Naive thymus-derived CD4-positive, alpha-beta T cell (primary cell): Measurements from ENCODE around the gene UMODL1. TPM values are rescaled to one million over a fixed set of nuclear protein-coding genes. Genes with fewer than 3 reads are reported as not detected.

ENCODE experiments used
- ATAC-seq: fragments of 150-1000 bp; cut with Tn5 transposase; 2 replicates; pipeline ENCODE4 v1.10.0; 2021; ENCODE audit warnings: mild to moderate bottlenecking, moderate library complexity
- CTCF ChIA-PET: fragments of 350-600 bp; sonication (Branson Sonifier 250); formaldehyde crosslinking; loops from one replicate; lab custom pipeline; 2021; ENCODE audit warnings: antibody characterized with exemption; lab: Charles Lee
- POLR2A ChIA-PET: fragments of 350-600 bp; sonication (Branson Sonifier 250); formaldehyde crosslinking; loops from one replicate; lab custom pipeline; 2021; ENCODE audit warnings: antibody characterized with exemption, inconsistent platforms; lab: Charles Lee
- DNase-seq, 9 donors: peaks; one replicate each; pipeline versions ENCODE4 v3.0.0 to v3.0.0-alpha.2; 2020 to 2022; ENCODE audit warnings: mixed read lengths in 1 of 9
- H3K27ac ChIP-seq: one replicate; pipeline ENCODE4 v1.7.0; 2013; ENCODE audit warnings: mild to moderate bottlenecking, low read depth, low read length, moderate library complexity
- H3K27me3 ChIP-seq, 2 donors: one replicate each; pipeline ENCODE4 v1.7.0; 2013; ENCODE audit warnings: low read length in 2 of 2, mild to moderate bottlenecking in 2 of 2, moderate library complexity in 2 of 2; ENCODE audit not compliant: control insufficient read depth in 2 of 2, insufficient read depth in 2 of 2
- H3K36me3 ChIP-seq, 3 experiments: 1 replicate in 2 of 3; 2 replicates in 1 of 3; pipeline ENCODE4 v1.7.0; 2013; ENCODE audit warnings: low read length in 3 of 3, mild to moderate bottlenecking in 3 of 3, moderate library complexity in 1 of 3; ENCODE audit not compliant: insufficient read depth in 3 of 3, control insufficient read depth in 2 of 3
- H3K4me1 ChIP-seq, 2 donors: one replicate each; pipeline ENCODE4 v1.7.0; 2013; ENCODE audit warnings: low read length in 2 of 2, mild to moderate bottlenecking in 2 of 2, moderate library complexity in 1 of 2; ENCODE audit not compliant: control insufficient read depth in 2 of 2, insufficient read depth in 2 of 2
- H3K4me3 ChIP-seq: 2 replicates; pipeline ENCODE4 v1.7.0; 2013; ENCODE audit warnings: mild to moderate bottlenecking, low read length
- H3K9me3 ChIP-seq, 3 experiments: 1 replicate in 2 of 3; 2 replicates in 1 of 3; pipeline ENCODE4 v1.7.0; 2013; ENCODE audit warnings: low read length in 3 of 3; ENCODE audit not compliant: control insufficient read depth in 2 of 3
- H3K27ac Mint-ChIP-seq, 9 donors: one replicate each; pipeline ENCODE4 v1.8.0; 2020 to 2022; ENCODE audit warnings: mixed read lengths in 9 of 9, mild to moderate bottlenecking in 8 of 9, moderate library complexity in 5 of 9, inconsistent platforms in 2 of 9
- H3K27me3 Mint-ChIP-seq, 5 donors: one replicate each; pipeline ENCODE4 v1.8.0; 2021 to 2022; ENCODE audit warnings: mixed read lengths in 5 of 5, mild to moderate bottlenecking in 1 of 5
- H3K36me3 Mint-ChIP-seq, 5 donors: one replicate each; pipeline ENCODE4 v1.8.0; 2020 to 2022; ENCODE audit warnings: mixed read lengths in 5 of 5, mild to moderate bottlenecking in 3 of 5, inconsistent platforms in 1 of 5
- H3K4me1 Mint-ChIP-seq, 7 donors: one replicate each; pipeline ENCODE4 v1.8.0; 2020 to 2022; ENCODE audit warnings: mixed read lengths in 7 of 7, mild to moderate bottlenecking in 3 of 7, inconsistent platforms in 1 of 7
- H3K4me3 Mint-ChIP-seq, 10 donors: one replicate each; pipeline ENCODE4 v1.8.0; 2020 to 2022; ENCODE audit warnings: mild to moderate bottlenecking in 10 of 10, mixed read lengths in 10 of 10, moderate library complexity in 6 of 10, inconsistent platforms in 2 of 10
- H3K9me3 Mint-ChIP-seq, 11 donors: one replicate each; pipeline ENCODE4 v1.8.0; 2020 to 2022; ENCODE audit warnings: mixed read lengths in 11 of 11, mild to moderate bottlenecking in 4 of 11, inconsistent platforms in 1 of 11, moderate library complexity in 1 of 11
- intact Hi-C, 2 donors: fragments of 100-400 bp; cut with micrococcal nuclease; formaldehyde crosslinking; loops; one replicate each; pipeline ENCODE4 v1.15.1; 2023
- polyA plus RNA-seq, 2 donors: library from polyadenylated mRNA; unstranded; fragments of 300-500 nt; fragmentation: Illumina TruSeq; gene quantifications; one replicate each; pipeline ENCODE4 v1.2.3, GENCODE V29; 2021
- total RNA-seq, 6 experiments: library from RNA in 5 of 6; stranded (reverse) in 5 of 6; gene quantifications; 1 replicate in 5 of 6; 2 replicates in 1 of 6; pipeline ENCODE4 v1.2.3 and lab custom pipeline; 2021 to 2026

The UMODL1 gene
- total and polyA plus RNA-seq, 7 experiments from 2014 or later, result 0.11 to 1.7 (median 0.66) TPM; not detected in 1

GRCh38 chr21:42142141-42142540 is 71.0 kb downstream of the UMODL1 start:
- peaks cover 0 to 4% (median 0%) of the 10 kb centered on the region in 5 donors for H3K27me3 Mint-ChIP-seq
- DNase-seq (no peak), ATAC-seq (no peak)
- CTCF ChIA-PET, result no interaction called here
- peaks cover 5 to 17% (median 9%) of the 10 kb centered on the region in 7 donors for H3K4me1 Mint-ChIP-seq
- peak overlapping the region in 1 of 9 donors; percentile 14 for H3K27ac Mint-ChIP-seq
- intact Hi-C loops, result no loop called here
- no peaks in the 10 kb centered on the region for H3K36me3 ChIP-seq
- no peaks in the 10 kb centered on the region for H3K36me3 Mint-ChIP-seq
- H3K4me1 ChIP-seq, result peaks cover 3 to 5% of the 10 kb centered on the region in 2 donors
- no peak overlapping the region for H3K27ac ChIP-seq
- no peaks in the 10 kb centered on the region for H3K9me3 Mint-ChIP-seq
- peak overlapping the region in 1 of 10 donors; percentile 15 for H3K4me3 Mint-ChIP-seq
- H3K9me3 ChIP-seq, result no peaks in the 10 kb centered on the region
- POLR2A ChIA-PET, result no interaction called here
- no peaks in the 10 kb centered on the region for H3K27me3 ChIP-seq
- H3K4me3 ChIP-seq, result no peak overlapping the region

GRCh38 chr21:42142627-42143026 is 71.5 kb downstream of the UMODL1 start:
- no peaks in the 10 kb centered on the region for H3K9me3 ChIP-seq
- H3K4me3 ChIP-seq, result no peak overlapping the region
- H3K4me1 ChIP-seq, result peaks cover 3 to 5% of the 10 kb centered on the region in 2 donors
- no peaks in the 10 kb centered on the region for H3K36me3 Mint-ChIP-seq
- no peak overlapping the region for H3K27ac ChIP-seq
- H3K27me3 Mint-ChIP-seq, result peaks cover 0 to 4% (median 0%) of the 10 kb centered on the region in 5 donors
- no peak overlapping the region for H3K27ac Mint-ChIP-seq
- ChIA-PET CTCF (no interaction called here), POLR2A (no interaction called here)
- DNase-seq (no peak), ATAC-seq (no peak)
- H3K4me1 Mint-ChIP-seq, result peaks cover 5 to 13% (median 9%) of the 10 kb centered on the region in 7 donors
- intact Hi-C loops, result no loop called here
- peak overlapping the region in 1 of 10 donors; percentile 15 for H3K4me3 Mint-ChIP-seq
- H3K27me3 ChIP-seq, result no peaks in the 10 kb centered on the region
- H3K36me3 ChIP-seq, result no peaks in the 10 kb centered on the region
- H3K9me3 Mint-ChIP-seq, result no peaks in the 10 kb centered on the region

GRCh38 chr21:42143111-42143510 is 72.0 kb downstream of the UMODL1 start:
- intact Hi-C loops, result no loop called here
- no peak overlapping the region for H3K27ac ChIP-seq
- no peak for ATAC-seq
- H3K9me3 ChIP-seq, result no peaks in the 10 kb centered on the region
- H3K4me3 Mint-ChIP-seq, result no peak overlapping the region
- POLR2A ChIA-PET, result no interaction called here
- peaks cover 5 to 13% (median 10%) of the 10 kb centered on the region in 7 donors for H3K4me1 Mint-ChIP-seq
- no peaks in the 10 kb centered on the region for H3K36me3 Mint-ChIP-seq
- no peaks in the 10 kb centered on the region for H3K9me3 Mint-ChIP-seq
- H3K27ac Mint-ChIP-seq, result no peak overlapping the region
- no peaks in the 10 kb centered on the region for H3K27me3 ChIP-seq
- H3K4me3 ChIP-seq, result no peak overlapping the region
- no peaks in the 10 kb centered on the region for H3K36me3 ChIP-seq
- CTCF ChIA-PET, result no interaction called here
- H3K4me1 ChIP-seq, result peaks cover 3 to 5% of the 10 kb centered on the region in 2 donors
- H3K27me3 Mint-ChIP-seq, result peaks cover 0 to 4% (median 0%) of the 10 kb centered on the region in 5 donors
- no peak for DNase-seq

GRCh38 chr21:42144221-42144620 is 73.1 kb downstream of the UMODL1 start:
- CTCF ChIA-PET, result interaction anchor here (5.7 kb wide), 1 partner anchor 116 kb away, joined by 108 read pairs; no protein-coding TSS in a partner anchor
- Mint-ChIP-seq H3K27ac (peak overlapping the region in 3 of 9 donors; percentile 12 to 73 (median 25)), H3K9me3 (no peaks in the 10 kb centered on the region), H3K27me3 (peaks cover 0 to 4% (median 0%) of the 10 kb centered on the region in 5 donors), H3K4me3 (no peak overlapping the region), H3K36me3 (no peaks in the 10 kb centered on the region), H3K4me1 (peaks cover 5 to 13% (median 10%) of the 10 kb centered on the region in 7 donors)
- no peak overlapping the region for H3K4me3 ChIP-seq
- H3K9me3 ChIP-seq, result no peaks in the 10 kb centered on the region
- POLR2A ChIA-PET, result interaction anchor here (2.5 kb wide), 1 partner anchor 115 kb away, joined by 9 read pairs; no protein-coding TSS in a partner anchor
- peaks cover 3 to 5% of the 10 kb centered on the region in 2 donors for H3K4me1 ChIP-seq
- H3K36me3 ChIP-seq, result no peaks in the 10 kb centered on the region
- no peak for DNase-seq
- no peak overlapping the region for H3K27ac ChIP-seq
- intact Hi-C loops, result no loop called here
- H3K27me3 ChIP-seq, result no peaks in the 10 kb centered on the region
- ATAC-seq, result no peak

GRCh38 chr21:42144679-42145568 is 73.8 kb downstream of the UMODL1 start:
- peak overlapping the region in 4 of 9 donors; percentile 0 to 49 (median 32) for H3K27ac Mint-ChIP-seq
- intact Hi-C loops, result loop anchor here (1.0 to 5.0 kb wide), 9 partner anchors 19 to 382 kb away; no protein-coding TSS in a partner anchor
- H3K4me1 Mint-ChIP-seq, result peaks cover 5 to 13% (median 10%) of the 10 kb centered on the region in 7 donors
- ATAC-seq, result no peak
- no peaks in the 10 kb centered on the region for H3K27me3 ChIP-seq
- H3K4me3 Mint-ChIP-seq, result peak overlapping the region in 1 of 10 donors; percentile 41
- no peaks in the 10 kb centered on the region for H3K36me3 ChIP-seq
- peak in 1 of 9 donors; percentile 4 for DNase-seq
- no peaks in the 10 kb centered on the region for H3K9me3 Mint-ChIP-seq
- CTCF ChIA-PET, result interaction anchor here (0.6 to 5.7 kb wide), 16 partner anchors 9 to 306 kb away, joined by 3 to 108 read pairs (median 4); partner anchors contain the start of gene UBASH3A
- no peaks in the 10 kb centered on the region for H3K36me3 Mint-ChIP-seq
- H3K4me1 ChIP-seq, result peaks cover 3 to 5% of the 10 kb centered on the region in 2 donors
- POLR2A ChIA-PET, result interaction anchor here (1.2 to 2.5 kb wide), 2 partner anchors 114 to 124 kb away, joined by 3 to 9 read pairs; no protein-coding TSS in a partner anchor
- no peak overlapping the region for H3K27ac ChIP-seq
- no peaks in the 10 kb centered on the region for H3K9me3 ChIP-seq
- peaks cover 0 to 4% (median 0%) of the 10 kb centered on the region in 5 donors for H3K27me3 Mint-ChIP-seq
- no peak overlapping the region for H3K4me3 ChIP-seq

- no peaks in the 10 kb centered on the region for H3K36me3 Mint-ChIP-seq
- H3K9me3 Mint-ChIP-seq, result no peaks in the 10 kb centered on the region
- Histone ChIP-seq H3K27ac (no peak overlapping the region), H3K4me3 (no peak overlapping the region), H3K36me3 (no peaks in the 10 kb centered on the region), H3K4me1 (peaks cover 3 to 5% of the 10 kb centered on the region in 2 donors), H3K9me3 (no peaks in the 10 kb centered on the region), H3K27me3 (no peaks in the 10 kb centered on the region)
- peak overlapping the region in 2 of 10 donors; percentile 41 to 43 for H3K4me3 Mint-ChIP-seq
- H3K27ac Mint-ChIP-seq, result peak overlapping the region in 6 of 9 donors; percentile 0 to 56 (median 40)
- peaks cover 0 to 4% (median 0%) of the 10 kb centered on the region in 5 donors for H3K27me3 Mint-ChIP-seq
- ATAC-seq (peak; percentile 90), DNase-seq (peak; percentile 37 to 81 (median 68))
- POLR2A ChIA-PET, result interaction anchor here (0.8 to 2.5 kb wide), 3 partner anchors 93 to 123 kb away, joined by 3 to 9 read pairs (median 4); no protein-coding TSS in a partner anchor
- H3K4me1 Mint-ChIP-seq, result peaks cover 5 to 13% (median 10%) of the 10 kb centered on the region in 7 donors
- intact Hi-C loops, result loop anchor here (1.0 to 5.0 kb wide), 9 partner anchors 19 to 382 kb away; no protein-coding TSS in a partner anchor
- CTCF ChIA-PET, result interaction anchor here (0.5 to 5.7 kb wide), 21 partner anchors 9 to 305 kb away, joined by 3 to 108 read pairs (median 4); partner anchors contain the start of gene UBASH3A
Observed at GRCh38 chr21:42145569-42146272, 74.6 kb downstream of the UMODL1 start.
